GM12878 (cell line): ENCODE measurements around the gene NAP1L4. TPM values are rescaled to one million over a fixed set of nuclear protein-coding genes. Genes with fewer than 3 reads are reported as not detected.

Source experiments
- BCL3 ChIP-seq: IDR thresholded peaks from 2 replicates; pipeline ENCODE4 v1.6.1; 2011; ENCODE audit warnings: borderline replicate concordance, low read depth, mild to moderate bottlenecking, moderate library complexity, low read length; ENCODE audit not compliant: insufficient read depth, poor library complexity, severe bottlenecking
- CTCF ChIP-seq, 3 experiments: IDR thresholded peaks in 2 of 3; conservative IDR thresholded peaks in 1 of 3; 2 replicates each; pipeline ENCODE4 v1.5.1; 2011; ENCODE audit warnings: low read depth in 3 of 3, low read length in 3 of 3, mild to moderate bottlenecking in 3 of 3, control low read depth in 2 of 3, moderate library complexity in 2 of 3, inconsistent platforms in 1 of 3, mixed read lengths in 1 of 3; ENCODE audit not compliant: control insufficient read depth in 2 of 3, insufficient read depth in 1 of 3; ENCODE audit errors: extremely low read depth in 1 of 3
- IRF4 ChIP-seq: IDR thresholded peaks from 2 replicates; pipeline ENCODE4 v1.6.1; 2011; ENCODE audit warnings: low read depth, low read length
- RELA ChIP-seq: fragments of 450-650 bp; IDR thresholded peaks from 2 replicates; pipeline ENCODE4 v1.8.0; 2014; ENCODE audit warnings: borderline replicate concordance; ENCODE audit not compliant: partially characterized antibody
- TCF12 ChIP-seq: IDR thresholded peaks from 2 replicates; pipeline ENCODE4 v1.6.1; 2011; ENCODE audit warnings: low read depth, mild to moderate bottlenecking, low read length
- ZBTB33 ChIP-seq: fragments of 450-650 bp; IDR thresholded peaks from 2 replicates; pipeline ENCODE4 v1.6.1; 2017; ENCODE audit warnings: mild to moderate bottlenecking
- polyA plus RNA-seq, 11 experiments: library from polyadenylated mRNA; depleted of rRNA in 4 of 11; unstranded in 6 of 11; stranded (reverse) in 5 of 11; fragments of >200 nt; fragmentation: Nextera tagmentation in 4 of 11; fragmentation: Illumina TruSeq in 1 of 11; extraction: Ambion mirVana in 4 of 11; extraction: Trizol in 1 of 11; gene quantifications; 1 replicate in 1 of 11; 2 replicates in 10 of 11; pipeline versions ENCODE4 v1.2.1 to v1.2.3, GENCODE V29; 2011 to 2016; ENCODE audit warnings: inconsistent platforms in 2 of 11, missing spikeins in 2 of 11, low read depth in 1 of 11
- total RNA-seq, 4 experiments: library from RNA; depleted of rRNA in 3 of 4; stranded (reverse); fragments of >200 nt in 3 of 4; fragmentation: Illumina TruSeq in 1 of 4; extraction: Trizol in 1 of 4; gene quantifications; 2 replicates each; pipeline versions ENCODE4 v1.2.1 to v1.2.3, GENCODE V29; 2013 to 2021

Gene NAP1L4
- total and polyA plus RNA-seq, 10 of the 15 experiments (the other 5 are each of a cell fraction or from before 2014, with no cell fraction given) = 24.8 to 198 (median 114) TPM

GRCh38 chr11:2916114-2916891 is 75.8 kb downstream of the NAP1L4 start (continued):
- TF ChIP-seq RELA (no peak), TCF12 (no peak), CTCF (IDR thresholded peaks at IDR 0.05 in 2 of 3, conservative IDR thresholded peaks at IDR 0.05 in 1 of 3; ENCODE audit: control insufficient read depth in 2 of 3, extremely low read depth in 1 of 3, insufficient read depth in 1 of 3, low read depth in 3 of 3, low read length in 3 of 3) (no peak), ZBTB33 (no peak), BCL3 (no peak), IRF4 (no peak)
